Stimulated activated naive B cell treated with anti-CD40 and anti-IgM and Interleukin-4, amounts not matched to agents 10 μg/mL and 1 μg/mL and 100 μg/mL, for 72 hours (primary cell): Measurements from ENCODE around the gene EVA1B.

Experiments used
- ATAC-seq, 2 donors: fragments of 150-1000 bp; cut with Tn5 transposase; replicated peaks; 2 replicates each; pipeline ENCODE4 v1.10.0; 2021; ENCODE audit warnings: moderate library complexity in 1 of 2
- DNase-seq: peaks from one replicate; pipeline ENCODE4 v3.0.0; 2021
- H3K27ac Mint-ChIP-seq: one replicate; pipeline ENCODE4 v1.8.0; 2022; ENCODE audit warnings: mild to moderate bottlenecking, mixed read lengths
- H3K27me3 Mint-ChIP-seq, 2 donors: one replicate each; pipeline ENCODE4 v1.8.0; 2022; ENCODE audit warnings: mixed read lengths in 2 of 2
- H3K36me3 Mint-ChIP-seq, 2 donors: one replicate each; pipeline ENCODE4 v1.8.0; 2022; ENCODE audit warnings: mixed read lengths in 2 of 2, mild to moderate bottlenecking in 1 of 2
- H3K4me1 Mint-ChIP-seq, 2 donors: one replicate each; pipeline ENCODE4 v1.8.0; 2022; ENCODE audit warnings: mixed read lengths in 2 of 2, mild to moderate bottlenecking in 1 of 2
- H3K4me3 Mint-ChIP-seq, 2 donors: one replicate each; pipeline ENCODE4 v1.8.0; 2022; ENCODE audit warnings: mild to moderate bottlenecking in 2 of 2, mixed read lengths in 2 of 2, moderate library complexity in 1 of 2
- H3K9me3 Mint-ChIP-seq, 2 donors: one replicate each; pipeline ENCODE4 v1.8.0; 2022; ENCODE audit warnings: mixed read lengths in 2 of 2, mild to moderate bottlenecking in 1 of 2

EVA1B gene

GRCh38 chr1:36323636-36324352, at the start of gene EVA1B:
Gene EVA1B, minus strand, starts transcription at chr1:36323645. Its CDS starts 608 bp downstream, at chr1:36323037.
- Mint-ChIP-seq H3K4me3 (peak within 1 kb of the TSS; percentile 80 to 87), H3K36me3 (peaks cover 0 to 4% of the 10 kb centered on the region in 2 donors), H3K9me3 (no peaks in the 10 kb centered on the region), H3K27me3 (peaks cover 27 to 28% of the 10 kb centered on the region in 2 donors), H3K27ac (peak within 1 kb of the TSS; percentile 62), H3K4me1 (peaks cover 21 to 33% of the 10 kb centered on the region in 2 donors)
- no peak for DNase-seq
- peak; percentile 48 to 54 for ATAC-seq

- H3K36me3 Mint-ChIP-seq: peaks cover 5 to 10% of the 10 kb centered on the region in 2 donors
- H3K9me3 Mint-ChIP-seq: no peaks in the 10 kb centered on the region
- no peak for ATAC-seq
- no peak for DNase-seq
- peaks cover 54 to 72% of the 10 kb centered on the region in 2 donors for H3K4me1 Mint-ChIP-seq
- peak overlapping the region; percentile 17 to 28 for H3K4me3 Mint-ChIP-seq
- no peaks in the 10 kb centered on the region for H3K27me3 Mint-ChIP-seq
- H3K27ac Mint-ChIP-seq: peak overlapping the region; percentile 99
Observed at GRCh38 chr1:36372617-36373016, 49.2 kb upstream of the EVA1B start.

GRCh38 chr1:36369061-36369861, 45.8 kb upstream of the EVA1B start:
- peak; percentile 55 for DNase-seq
- Mint-ChIP-seq H3K4me3 (no peak overlapping the region), H3K27me3 (no peaks in the 10 kb centered on the region), H3K4me1 (peaks cover 54 to 88% of the 10 kb centered on the region in 2 donors), H3K27ac (peak overlapping the region; percentile 25), H3K36me3 (peaks cover 8 to 22% of the 10 kb centered on the region in 2 donors), H3K9me3 (no peaks in the 10 kb centered on the region)
- peak; percentile 35 to 41 for ATAC-seq

- ATAC-seq: no peak
- DNase-seq: no peak
Observed at GRCh38 chr1:36367798-36368197, 44.4 kb upstream of the EVA1B start.

GRCh38 chr1:36367066-36367465, 43.6 kb upstream of the EVA1B start:
- no peak for DNase-seq
- Mint-ChIP-seq H3K27ac (peak overlapping the region; percentile 77), H3K9me3 (no peaks in the 10 kb centered on the region), H3K27me3 (no peaks in the 10 kb centered on the region), H3K4me1 (peaks cover 38 to 66% of the 10 kb centered on the region in 2 donors), H3K4me3 (no peak overlapping the region), H3K36me3 (peaks cover 11 to 20% of the 10 kb centered on the region in 2 donors)
- no peak for ATAC-seq

More at GRCh38 chr1:36367798-36368197, 44.4 kb upstream of the EVA1B start:
- H3K4me1 Mint-ChIP-seq: peaks cover 42 to 73% of the 10 kb centered on the region in 2 donors
- peaks cover 10 to 17% of the 10 kb centered on the region in 2 donors for H3K36me3 Mint-ChIP-seq
- H3K27me3 Mint-ChIP-seq: no peaks in the 10 kb centered on the region
- H3K27ac Mint-ChIP-seq: no peak overlapping the region
- no peaks in the 10 kb centered on the region for H3K9me3 Mint-ChIP-seq
- H3K4me3 Mint-ChIP-seq: no peak overlapping the region

- no peaks in the 10 kb centered on the region for H3K27me3 Mint-ChIP-seq
- DNase-seq (no peak), ATAC-seq (peak; percentile 66 to 75)
- no peaks in the 10 kb centered on the region for H3K9me3 Mint-ChIP-seq
- H3K36me3 Mint-ChIP-seq: peaks cover 18 to 25% of the 10 kb centered on the region in 2 donors
- H3K27ac Mint-ChIP-seq: peak overlapping the region; percentile 92
- peak overlapping the region; percentile 16 to 21 for H3K4me3 Mint-ChIP-seq
- peaks cover 39 to 66% of the 10 kb centered on the region in 2 donors for H3K4me1 Mint-ChIP-seq
Observed at GRCh38 chr1:36366091-36366661, 42.7 kb upstream of the EVA1B start.

- Mint-ChIP-seq H3K9me3 (no peaks in the 10 kb centered on the region), H3K4me1 (peaks cover 40 to 68% of the 10 kb centered on the region in 2 donors), H3K36me3 (peaks cover 21 to 28% of the 10 kb centered on the region in 2 donors), H3K27ac (peak overlapping the region; percentile 92), H3K4me3 (peak overlapping the region in 1 of 2 donors; percentile 43), H3K27me3 (no peaks in the 10 kb centered on the region)
- ATAC-seq (peak; percentile 60 to 63), DNase-seq (no peak)
Observed at GRCh38 chr1:36365381-36365780, 41.9 kb upstream of the EVA1B start.

- DNase-seq: no peak
- Mint-ChIP-seq H3K36me3 (peaks cover 34 to 45% of the 10 kb centered on the region in 2 donors), H3K4me1 (peaks cover 18 to 34% of the 10 kb centered on the region in 2 donors), H3K27me3 (no peaks in the 10 kb centered on the region), H3K27ac (peak overlapping the region; percentile 95), H3K9me3 (no peaks in the 10 kb centered on the region), H3K4me3 (peak overlapping the region; percentile 60 to 70)
- peak; percentile 88 to 90 for ATAC-seq
Observed at GRCh38 chr1:36359911-36360550, 36.6 kb upstream of the EVA1B start.

- peak; percentile 83 to 89 for ATAC-seq
- peak overlapping the region; percentile 95 for H3K27ac Mint-ChIP-seq
Observed at GRCh38 chr1:36359383-36359782, 35.9 kb upstream of the EVA1B start.

GRCh38 chr1:36358514-36359084, 35.2 kb upstream of the EVA1B start:
- Mint-ChIP-seq H3K4me3 (peak overlapping the region in 1 of 2 donors; percentile 43), H3K27ac (peak overlapping the region; percentile 95), H3K9me3 (no peaks in the 10 kb centered on the region), H3K27me3 (no peaks in the 10 kb centered on the region), H3K4me1 (peaks cover 18 to 32% of the 10 kb centered on the region in 2 donors), H3K36me3 (peaks cover 44 to 58% of the 10 kb centered on the region in 2 donors)
- ATAC-seq (no peak), DNase-seq (no peak)

More at GRCh38 chr1:36359383-36359782, 35.9 kb upstream of the EVA1B start:
- peaks cover 18 to 32% of the 10 kb centered on the region in 2 donors for H3K4me1 Mint-ChIP-seq
- no peak for DNase-seq
- H3K9me3 Mint-ChIP-seq: no peaks in the 10 kb centered on the region
- H3K27me3 Mint-ChIP-seq: no peaks in the 10 kb centered on the region
- H3K4me3 Mint-ChIP-seq: peak overlapping the region; percentile 60 to 70
- H3K36me3 Mint-ChIP-seq: peaks cover 38 to 50% of the 10 kb centered on the region in 2 donors

GRCh38 chr1:36355811-36356210, 32.4 kb upstream of the EVA1B start:
- DNase-seq (no peak), ATAC-seq (no peak)
- Mint-ChIP-seq H3K27ac (peak overlapping the region; percentile 70), H3K36me3 (peaks cover 47 to 61% of the 10 kb centered on the region in 2 donors), H3K4me3 (no peak overlapping the region), H3K27me3 (no peaks in the 10 kb centered on the region), H3K4me1 (peaks cover 29 to 41% of the 10 kb centered on the region in 2 donors), H3K9me3 (no peaks in the 10 kb centered on the region)

GRCh38 chr1:36354486-36354885, 31.0 kb upstream of the EVA1B start:
- Mint-ChIP-seq H3K27ac (peak overlapping the region; percentile 17), H3K4me3 (no peak overlapping the region), H3K4me1 (peaks cover 30 to 40% of the 10 kb centered on the region in 2 donors), H3K27me3 (no peaks in the 10 kb centered on the region), H3K9me3 (no peaks in the 10 kb centered on the region), H3K36me3 (peaks cover 42 to 62% of the 10 kb centered on the region in 2 donors)
- no peak for ATAC-seq
- DNase-seq: no peak
